IMR-90 (cell line): ENCODE measurements around the gene HLA-DOA. TPM values are rescaled to one million over a fixed set of nuclear protein-coding genes. Genes with fewer than 3 reads are reported as not detected.

Experiments used
- ATAC-seq: fragments of 200-7000 bp; cut with Tn5 transposase; 2 replicates; pipeline ENCODE4 v1.9.1; 2020; ENCODE audit warnings: low read depth, mild to moderate bottlenecking, moderate library complexity
- BruUV-seq: library from RNA; stranded (reverse); fragments of 400-500 nt; replicated peaks from 2 replicates; lab custom pipeline; 2021; lab: Mats Ljungman, UMichigan
- CTCF ChIA-PET: fragments of 300-600 bp; formaldehyde crosslinking; extraction: SDS; loops from one replicate; lab custom pipeline; 2021; ENCODE audit warnings: antibody characterized with exemption; lab: Yijun Ruan, JAX
- POLR2A ChIA-PET: fragments of 300-600 bp; sonication (Branson Sonifier 250); formaldehyde crosslinking; loops from one replicate; lab custom pipeline; 2022; ENCODE audit warnings: antibody characterized with exemption; ENCODE audit not compliant: unreplicated experiment; lab: Charles Lee
- DNase-seq: peaks from one replicate; pipeline ENCODE4 v3.0.0; 2013
- H2AFZ ChIP-seq: replicated peaks from 2 replicates; pipeline ENCODE3; 2013; ENCODE audit warnings: low read length, mild to moderate bottlenecking; ENCODE audit not compliant: poor library complexity
- H2AK5ac ChIP-seq: 2 replicates; pipeline ENCODE4 v1.6.1; 2013; ENCODE audit warnings: low read depth, low read length, inconsistent platforms
- H2AK9ac ChIP-seq: replicated peaks from 2 replicates; pipeline ENCODE3; 2013; ENCODE audit warnings: mild to moderate bottlenecking, low read depth, low read length, moderate library complexity; ENCODE audit not compliant: poor library complexity
- H2BK120ac ChIP-seq: 2 replicates; pipeline ENCODE4 v1.6.1; 2013; ENCODE audit warnings: low read depth, low read length, inconsistent platforms
- H2BK15ac ChIP-seq: 3 replicates; pipeline ENCODE4 v1.6.1; 2013; ENCODE audit warnings: low read depth, low read length, inconsistent platforms
- H2BK20ac ChIP-seq: 2 replicates; pipeline ENCODE4 v1.6.1; 2013; ENCODE audit warnings: low read depth, mild to moderate bottlenecking, inconsistent platforms, low read length, moderate library complexity
- H2BK5ac ChIP-seq: 2 replicates; pipeline ENCODE4 v1.6.1; 2013; ENCODE audit warnings: mild to moderate bottlenecking, low read depth, low read length, inconsistent platforms; ENCODE audit not compliant: poor library complexity, severe bottlenecking
- H3K14ac ChIP-seq: replicated peaks from 2 replicates; pipeline ENCODE4 v1.6.1; 2013; ENCODE audit warnings: low read depth, low read length, inconsistent platforms
- H3K18ac ChIP-seq: 2 replicates; pipeline ENCODE4 v1.6.1; 2013; ENCODE audit warnings: low read depth, low read length, control low read depth
- H3K23ac ChIP-seq: 2 replicates; pipeline ENCODE4 v1.6.1; 2013; ENCODE audit warnings: low read depth, low read length, inconsistent platforms
- H3K27ac ChIP-seq: 2 replicates; pipeline ENCODE4 v1.5.1; 2013; ENCODE audit warnings: mild to moderate bottlenecking, control low read depth, low read length; ENCODE audit not compliant: insufficient read depth
- H3K27me3 ChIP-seq: 2 replicates; pipeline ENCODE4 v1.6.1; 2013; ENCODE audit warnings: low read length; ENCODE audit not compliant: control insufficient read depth, insufficient read depth
- H3K36me3 ChIP-seq: 2 replicates; pipeline ENCODE4 v1.6.1; 2013; ENCODE audit warnings: low read length, mixed read lengths; ENCODE audit not compliant: control insufficient read depth, insufficient read depth
- H3K4ac ChIP-seq: 2 replicates; pipeline ENCODE4 v1.6.1; 2013; ENCODE audit warnings: low read depth, low read length, inconsistent platforms
- H3K4me1 ChIP-seq: 2 replicates; pipeline ENCODE4 v1.6.1; 2013; ENCODE audit warnings: low read length, mixed read lengths; ENCODE audit not compliant: control insufficient read depth, insufficient read depth
- H3K4me2 ChIP-seq: 2 replicates; pipeline ENCODE4 v1.6.1; 2013; ENCODE audit warnings: low read depth, mild to moderate bottlenecking, control low read depth, low read length, moderate library complexity
- H3K4me3 ChIP-seq: 2 replicates; pipeline ENCODE4 v1.5.1; 2013; ENCODE audit warnings: low read depth, mild to moderate bottlenecking, control low read depth, low read length, moderate library complexity; ENCODE audit not compliant: insufficient read depth
- H3K56ac ChIP-seq: 2 replicates; pipeline ENCODE4 v1.6.1; 2013; ENCODE audit warnings: low read length, inconsistent platforms; ENCODE audit not compliant: insufficient read depth; ENCODE audit errors: extremely low read depth
- H3K79me1 ChIP-seq, 2 experiments: 2 replicates each; pipeline ENCODE4 v1.6.1; 2013; ENCODE audit warnings: low read length in 2 of 2, inconsistent platforms in 1 of 2, low read depth in 1 of 2
- H3K9ac ChIP-seq: 2 replicates; pipeline ENCODE4 v1.6.1; 2013; ENCODE audit warnings: low read depth, low read length, control low read depth
- H3K9me1 ChIP-seq: 2 replicates; pipeline ENCODE4 v1.6.1; 2013; ENCODE audit warnings: low read length, inconsistent platforms; ENCODE audit not compliant: insufficient read depth
- H3K9me3 ChIP-seq: 2 replicates; pipeline ENCODE4 v1.6.1; 2013; ENCODE audit warnings: low read length; ENCODE audit not compliant: control insufficient read depth, insufficient read depth
- H4K20me1 ChIP-seq: 2 replicates; pipeline ENCODE4 v1.6.1; 2013; ENCODE audit warnings: low read length, inconsistent platforms; ENCODE audit not compliant: insufficient read depth
- H4K5ac ChIP-seq: 2 replicates; pipeline ENCODE4 v1.6.1; 2013; ENCODE audit warnings: mild to moderate bottlenecking, low read depth, low read length, control low read depth
- H4K8ac ChIP-seq, 2 experiments: 2 replicates each; pipeline ENCODE4 v1.6.1; 2013; ENCODE audit warnings: low read depth in 2 of 2, low read length in 2 of 2, control low read depth in 1 of 2, inconsistent platforms in 1 of 2
- H4K91ac ChIP-seq: 2 replicates; pipeline ENCODE4 v1.6.1; 2013; ENCODE audit warnings: low read depth, low read length, inconsistent platforms; ENCODE audit not compliant: insufficient read depth
- BHLHE40 ChIP-seq: fragments of 150-350 bp; IDR thresholded peaks from 2 replicates; pipeline ENCODE4 v1.6.1; 2016; ENCODE audit warnings: mild to moderate bottlenecking, low read depth, low read length
- MXI1 ChIP-seq: IDR thresholded peaks from 2 replicates; pipeline ENCODE4 v1.6.1; 2012; ENCODE audit warnings: low read depth, mild to moderate bottlenecking, low read length, moderate library complexity, borderline replicate concordance
- NFE2L2 ChIP-seq: fragments of 150-350 bp; IDR thresholded peaks from 2 replicates; pipeline ENCODE4 v1.6.1; 2016; ENCODE audit warnings: low read depth, mild to moderate bottlenecking, low read length
- RCOR1 ChIP-seq: IDR thresholded peaks from 2 replicates; pipeline ENCODE4 v1.6.1; 2012; ENCODE audit warnings: mild to moderate bottlenecking, low read length, improper control_type of control experiment; ENCODE audit not compliant: insufficient replicate concordance
- WGBS, 2 experiments: methylation state at CpG; one replicate each; pipeline versions ENCODE4 v1.1.5 to v1.1.7; 2013; ENCODE audit warnings: missing lambda C conversion rate in 2 of 2; ENCODE audit not compliant: insufficient read length in 1 of 2; ENCODE audit errors: extremely low coverage in 2 of 2; 5-methylcytosine and 5-hydroxymethylcytosine counted together
- dilution Hi-C: fragments of 300-500 bp; cut with HindIII; formaldehyde crosslinking; loops from one replicate; pipeline ENCODE4 v1.14.3; 2018; ENCODE audit warnings: low sequenced_read_pairs; ENCODE audit not compliant: unreplicated experiment
- in situ Hi-C: fragments of 300-500 bp; cut with MboI; formaldehyde crosslinking; loops from 3 replicates; pipeline ENCODE4 v1.14.3; 2019; ENCODE audit warnings: low sequenced_read_pairs, inconsistent platforms, mixed read lengths
- intact Hi-C: fragments of 100-400 bp; cut with micrococcal nuclease; formaldehyde crosslinking; loops from 2 replicates; pipeline ENCODE4 v1.10.0; 2022
- polyA plus RNA-seq, 3 experiments: library from polyadenylated mRNA; depleted of rRNA; stranded (reverse); fragments of >200 nt; gene quantifications; 2 replicates each; pipeline ENCODE4 v1.2.3, GENCODE V29; 2012; ENCODE audit warnings: low replicate concordance in 1 of 3
- total RNA-seq: library from RNA; depleted of rRNA; stranded (reverse); fragments of >200 nt; gene quantifications from 2 replicates; pipeline ENCODE4 v1.2.3, GENCODE V29; 2012
- TF ChIP-seq, protein P1 (sequence below): fragments of 150-350 bp; IDR thresholded peaks from 2 replicates; pipeline ENCODE4 v1.6.1; 2016; ENCODE audit warnings: low read depth, mild to moderate bottlenecking, low read length, moderate library complexity, borderline replicate concordance

The HLA-DOA gene
- total and polyA plus RNA-seq, 2 of the 4 experiments (the other 2 are of a cell fraction) = not detected

- Histone ChIP-seq H3K4me1 (no peaks in the 10 kb centered on the region; the same call in 1 of the 2 replicates), H3K9ac (no peak overlapping the region), H2BK20ac (no peak overlapping the region), H3K23ac (no peak overlapping the region), H3K79me1 (no peaks in the 10 kb centered on the region), H2AK9ac (no peak overlapping the region), H3K4me3 (no peak overlapping the region), H2BK5ac (no peak overlapping the region), H4K5ac (no peak overlapping the region), H3K27me3 (peaks cover 56% of the 10 kb centered on the region), H2AK5ac (no peak overlapping the region; the same call in 1 of the 2 replicates), H4K8ac (no peak overlapping the region), H2BK120ac (no peak overlapping the region), H3K36me3 (no peaks in the 10 kb centered on the region), H3K4ac (no peak overlapping the region), H3K9me3 (no peaks in the 10 kb centered on the region), H3K4me2 (no peak overlapping the region), H3K18ac (no peak overlapping the region), H2AFZ (no peak overlapping the region), H3K56ac (no peak overlapping the region), H3K9me1 (no peaks in the 10 kb centered on the region), H3K27ac (no peak overlapping the region), H2BK15ac (no peak overlapping the region), H4K20me1 (no peaks in the 10 kb centered on the region), H3K14ac (no peak overlapping the region), H4K91ac (no peak overlapping the region)
- no peak for DNase-seq
- TF ChIP-seq NFE2L2 (no peak), BHLHE40 (no peak), MXI1 (no peak), RCOR1 (no peak)
- TF ChIP-seq, protein P1, sequence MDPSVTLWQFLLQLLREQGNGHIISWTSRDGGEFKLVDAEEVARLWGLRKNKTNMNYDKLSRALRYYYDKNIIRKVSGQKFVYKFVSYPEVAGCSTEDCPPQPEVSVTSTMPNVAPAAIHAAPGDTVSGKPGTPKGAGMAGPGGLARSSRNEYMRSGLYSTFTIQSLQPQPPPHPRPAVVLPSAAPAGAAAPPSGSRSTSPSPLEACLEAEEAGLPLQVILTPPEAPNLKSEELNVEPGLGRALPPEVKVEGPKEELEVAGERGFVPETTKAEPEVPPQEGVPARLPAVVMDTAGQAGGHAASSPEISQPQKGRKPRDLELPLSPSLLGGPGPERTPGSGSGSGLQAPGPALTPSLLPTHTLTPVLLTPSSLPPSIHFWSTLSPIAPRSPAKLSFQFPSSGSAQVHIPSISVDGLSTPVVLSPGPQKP = no peak
- no peak for ATAC-seq
- ChIA-PET CTCF (interaction anchor here (1.0 to 1.5 kb wide), 2 partner anchors 23 to 29 kb away, joined by 4 read pairs; no protein-coding TSS in a partner anchor), POLR2A (interaction anchor here (0.6 kb wide), 1 partner anchor 229 kb away, joined by 3 read pairs; no protein-coding TSS in a partner anchor)
- dilution Hi-C loops (no loop called here), intact Hi-C loops (loop anchor here (1.0 to 2.0 kb wide), 4 partner anchors 69 to 235 kb away; no protein-coding TSS in a partner anchor), in situ Hi-C loops (loop anchor here (10.0 kb wide), 1 partner anchor 151 kb away; no protein-coding TSS in a partner anchor)
- BruUV-seq = no TSS peak
- no CpG with 5 or more reads among the region's 4 CpGs for WGBS, 2 experiments
Observed at GRCh38 chr6:33013608-33014007, 4.2 kb upstream of the HLA-DOA start.
